Karpas-422 (cell line): ENCODE data around the gene ITPR1. TPM values are rescaled to one million over a fixed set of nuclear protein-coding genes. Genes with fewer than 3 reads are reported as not detected.

Experiments
- DNase-seq: peaks from one replicate; pipeline ENCODE4 v3.0.0-alpha.2; 2015
- H2AFZ ChIP-seq: fragments of 200-600 bp; sonication (generic); 2 replicates; pipeline ENCODE4 v1.6.1; 2014; ENCODE audit warnings: antibody characterized with exemption, low read length, mixed read lengths
- H3K27ac ChIP-seq: fragments of 200-600 bp; sonication (generic); 2 replicates; pipeline ENCODE4 v1.5.1; 2014; ENCODE audit warnings: mild to moderate bottlenecking, low read length, moderate library complexity
- H3K27me3 ChIP-seq: fragments of 200-600 bp; sonication (generic); 2 replicates; pipeline ENCODE4 v1.6.1; 2014; ENCODE audit warnings: low read length, mixed read lengths
- H3K36me3 ChIP-seq: fragments of 200-600 bp; sonication (generic); 2 replicates; pipeline ENCODE4 v1.6.1; 2014; ENCODE audit warnings: low read length, mixed read lengths; ENCODE audit not compliant: insufficient read depth
- H3K4me1 ChIP-seq: fragments of 200-600 bp; sonication (generic); 2 replicates; pipeline ENCODE4 v1.6.1; 2014; ENCODE audit warnings: mild to moderate bottlenecking, low read length, mixed read lengths
- H3K4me2 ChIP-seq: fragments of 200-600 bp; sonication (generic); 2 replicates; pipeline ENCODE4 v1.6.1; 2014; ENCODE audit warnings: low read length, low read depth, mild to moderate bottlenecking; ENCODE audit not compliant: poor library complexity, severe bottlenecking
- H3K4me3 ChIP-seq: fragments of 200-600 bp; sonication (generic); 2 replicates; pipeline ENCODE4 v1.5.1; 2014; ENCODE audit warnings: mild to moderate bottlenecking, antibody characterized with exemption, low read length, mixed read lengths
- H3K79me2 ChIP-seq: fragments of 200-600 bp; sonication (generic); 2 replicates; pipeline ENCODE4 v1.6.1; 2014; ENCODE audit warnings: mild to moderate bottlenecking, low read length, mixed read lengths
- H3K9ac ChIP-seq: fragments of 200-600 bp; sonication (generic); 2 replicates; pipeline ENCODE4 v1.6.0; 2014; ENCODE audit warnings: low read length
- H3K9me2 ChIP-seq: fragments of 200-600 bp; sonication (generic), shearing (Covaris generic); replicated peaks from 2 replicates; pipeline ENCODE4 v1.6.0; 2014; ENCODE audit warnings: mild to moderate bottlenecking, low read length, moderate library complexity; ENCODE audit not compliant: insufficient read depth
- H3K9me3 ChIP-seq: fragments of 300-700, 200-600 bp; sonication (generic); 2 replicates; pipeline ENCODE4 v1.6.1; 2014; ENCODE audit warnings: low read length, mixed read lengths
- H4K20me1 ChIP-seq: fragments of 200-600 bp; sonication (generic); 2 replicates; pipeline ENCODE4 v1.6.1; 2014; ENCODE audit warnings: mild to moderate bottlenecking, antibody characterized with exemption, low read length, low read depth; ENCODE audit not compliant: insufficient read depth
- total RNA-seq: library from RNA; depleted of rRNA; stranded (reverse); fragments of >200 nt; shearing (Covaris generic); gene quantifications from 2 replicates; pipeline ENCODE4 v1.2.3, GENCODE V29; 2014; ENCODE audit warnings: low replicate concordance

ITPR1 gene
- total RNA-seq, 1 experiment from 2014 or later = 18.2 TPM

GRCh38 chr3:4501927-4502326 lies 8.8 kb downstream of the ITPR1 start:
- Histone ChIP-seq H2AFZ (no peak overlapping the region), H3K27ac (no peak overlapping the region), H3K9me2 (no peaks in the 10 kb centered on the region), H3K36me3 (no peaks in the 10 kb centered on the region), H3K9ac (no peak overlapping the region), H3K79me2 (no peaks in the 10 kb centered on the region), H3K4me3 (no peak overlapping the region), H3K27me3 (no peaks in the 10 kb centered on the region), H4K20me1 (no peaks in the 10 kb centered on the region), H3K4me1 (no peaks in the 10 kb centered on the region), H3K4me2 (no peak overlapping the region), H3K9me3 (no peaks in the 10 kb centered on the region)
- DNase-seq = no peak

GRCh38 chr3:4503050-4503449 lies 9.9 kb downstream of the ITPR1 start:
- no peak for DNase-seq
- Histone ChIP-seq H3K9ac (no peak overlapping the region), H3K27me3 (no peaks in the 10 kb centered on the region), H3K9me2 (no peaks in the 10 kb centered on the region), H3K4me2 (no peak overlapping the region), H3K36me3 (no peaks in the 10 kb centered on the region), H2AFZ (no peak overlapping the region), H3K9me3 (no peaks in the 10 kb centered on the region), H3K4me1 (no peaks in the 10 kb centered on the region), H3K4me3 (no peak overlapping the region), H3K79me2 (no peaks in the 10 kb centered on the region), H4K20me1 (no peaks in the 10 kb centered on the region), H3K27ac (no peak overlapping the region)

DNA sequence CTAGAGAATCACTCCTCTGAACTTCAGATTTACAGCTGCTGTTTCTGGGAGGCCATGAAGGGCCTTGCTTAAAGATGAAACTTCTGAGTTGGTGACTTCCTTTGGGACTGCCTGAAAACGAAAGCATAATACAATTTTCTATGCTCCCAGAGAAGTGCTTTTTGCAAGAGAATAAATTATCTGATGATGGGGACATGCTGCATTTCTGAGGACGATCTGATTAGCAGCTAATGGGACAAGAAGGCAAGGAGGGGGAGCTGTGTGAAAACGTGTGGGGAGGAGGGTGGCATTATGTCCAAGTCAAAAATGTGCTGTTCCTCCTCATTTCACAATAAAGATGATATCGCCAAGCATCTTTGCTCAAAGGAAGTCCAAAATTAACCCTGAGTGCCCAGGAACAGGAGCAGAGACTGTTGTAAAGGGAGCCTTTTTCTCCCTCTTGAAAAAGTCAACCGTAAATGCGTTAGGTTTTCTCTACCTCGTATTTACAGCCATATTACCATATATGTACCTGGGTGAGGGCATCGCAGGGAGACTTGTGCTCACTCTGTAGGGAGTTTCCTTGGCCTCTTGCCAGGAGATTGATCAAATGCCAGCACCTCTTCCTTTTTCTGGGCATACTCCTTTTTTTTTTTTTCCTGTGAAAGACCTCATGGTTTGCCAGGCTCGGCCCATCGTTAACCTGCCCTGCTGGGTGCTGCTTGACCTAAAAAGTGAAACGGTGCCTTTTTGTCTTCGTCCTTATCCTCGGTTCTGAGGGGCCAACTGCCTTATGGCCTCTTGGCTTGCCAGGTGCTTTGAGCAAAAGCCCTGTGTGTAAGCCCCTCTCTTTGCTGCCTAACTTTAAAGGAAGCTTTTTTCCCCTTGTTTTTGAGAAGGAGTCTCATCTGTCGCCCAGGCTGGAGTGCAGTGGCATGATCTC lies 11.5 kb downstream of the ITPR1 start:
- H4K20me1 ChIP-seq = no peaks in the 10 kb centered on the region
- no peaks in the 10 kb centered on the region for H3K9me2 ChIP-seq
- H3K79me2 ChIP-seq = no peaks in the 10 kb centered on the region
- H3K9ac ChIP-seq = no peak overlapping the region
- no peaks in the 10 kb centered on the region for H3K36me3 ChIP-seq
- no peak overlapping the region for H3K4me2 ChIP-seq
- H3K27ac ChIP-seq = no peak overlapping the region
- no peak overlapping the region for H2AFZ ChIP-seq
- no peak overlapping the region for H3K4me3 ChIP-seq
- H3K27me3 ChIP-seq = no peaks in the 10 kb centered on the region
- no peaks in the 10 kb centered on the region for H3K4me1 ChIP-seq
- no peaks in the 10 kb centered on the region for H3K9me3 ChIP-seq
- DNase-seq = no peak

DNA sequence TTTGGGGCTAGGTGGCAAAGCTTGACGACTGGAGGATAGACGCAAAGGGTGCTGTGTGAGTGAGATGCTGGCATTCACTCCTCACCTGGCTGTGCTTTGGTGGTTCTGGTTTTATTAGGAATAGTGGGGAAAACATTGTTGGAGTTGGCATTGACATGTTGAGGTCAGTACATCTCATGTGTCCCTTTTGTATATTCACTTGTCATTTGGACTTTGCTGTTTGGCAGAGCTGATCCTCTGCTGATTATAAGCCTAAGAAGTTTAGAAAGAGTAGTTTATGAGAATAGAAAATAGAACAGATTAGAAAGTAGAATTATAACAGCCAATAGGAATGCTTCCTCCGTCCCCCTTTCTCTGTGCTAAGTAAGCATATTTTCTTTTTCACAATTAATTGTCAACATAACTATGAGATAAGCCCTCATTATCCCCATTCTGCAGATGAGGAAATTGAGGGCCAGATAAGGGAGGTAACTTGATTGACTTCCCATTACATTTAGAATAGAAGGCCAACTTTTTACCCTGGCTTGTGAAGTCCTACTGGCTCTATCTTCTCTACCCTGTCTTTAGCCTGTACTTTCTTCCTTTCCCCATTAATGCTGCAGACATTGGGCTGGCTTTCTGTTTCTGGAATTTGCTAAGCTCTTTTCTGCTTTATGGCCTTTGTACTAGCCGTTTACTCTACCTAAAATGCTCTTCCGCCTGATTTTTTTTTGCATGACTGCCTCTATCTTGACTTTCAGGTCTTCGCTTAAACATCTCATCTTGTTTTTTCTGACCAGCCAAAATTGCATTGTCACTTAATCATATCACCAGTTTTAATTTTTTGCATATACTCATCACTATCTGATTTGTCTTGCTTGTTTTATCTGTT lies 12.8 kb downstream of the ITPR1 start:
- no peaks in the 10 kb centered on the region for H3K27me3 ChIP-seq
- no peaks in the 10 kb centered on the region for H3K9me2 ChIP-seq
- H3K9ac ChIP-seq = no peak overlapping the region
- H3K36me3 ChIP-seq = no peaks in the 10 kb centered on the region
- H3K79me2 ChIP-seq = no peaks in the 10 kb centered on the region
- H2AFZ ChIP-seq = no peak overlapping the region
- no peak overlapping the region for H3K4me3 ChIP-seq
- H4K20me1 ChIP-seq = no peaks in the 10 kb centered on the region
- DNase-seq = no peak
- no peaks in the 10 kb centered on the region for H3K4me1 ChIP-seq
- no peaks in the 10 kb centered on the region for H3K9me3 ChIP-seq
- no peak overlapping the region for H3K4me2 ChIP-seq
- H3K27ac ChIP-seq = no peak overlapping the region

DNA sequence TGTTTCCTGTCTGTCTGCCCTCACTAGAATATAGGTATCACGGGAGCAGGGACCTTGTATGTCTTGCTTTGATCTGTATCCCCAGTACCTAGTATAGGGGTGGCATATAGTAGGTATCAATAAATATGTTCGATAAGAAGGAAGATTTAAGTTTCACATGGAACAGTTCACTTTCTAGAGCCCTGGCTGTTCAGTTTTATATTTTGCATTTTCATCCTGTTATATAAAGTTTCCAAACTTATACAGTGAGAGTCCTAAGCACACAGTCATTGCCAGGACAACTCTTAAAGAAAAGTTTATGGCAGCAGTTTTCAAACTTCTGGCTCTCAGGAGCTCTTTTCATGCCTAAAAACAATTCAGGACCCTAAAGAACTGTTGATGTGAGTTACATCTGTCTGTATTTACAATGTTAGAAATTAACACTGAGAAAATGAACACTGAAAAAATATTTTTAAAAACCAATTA lies 13.4 kb downstream of the ITPR1 start:
- no peak for DNase-seq
- Histone ChIP-seq H4K20me1 (no peaks in the 10 kb centered on the region), H3K9me2 (no peaks in the 10 kb centered on the region), H3K27me3 (no peaks in the 10 kb centered on the region), H2AFZ (no peak overlapping the region), H3K36me3 (no peaks in the 10 kb centered on the region), H3K9me3 (no peaks in the 10 kb centered on the region), H3K27ac (no peak overlapping the region), H3K9ac (no peak overlapping the region), H3K4me1 (no peaks in the 10 kb centered on the region), H3K4me2 (no peak overlapping the region), H3K4me3 (no peak overlapping the region), H3K79me2 (no peaks in the 10 kb centered on the region)

DNA sequence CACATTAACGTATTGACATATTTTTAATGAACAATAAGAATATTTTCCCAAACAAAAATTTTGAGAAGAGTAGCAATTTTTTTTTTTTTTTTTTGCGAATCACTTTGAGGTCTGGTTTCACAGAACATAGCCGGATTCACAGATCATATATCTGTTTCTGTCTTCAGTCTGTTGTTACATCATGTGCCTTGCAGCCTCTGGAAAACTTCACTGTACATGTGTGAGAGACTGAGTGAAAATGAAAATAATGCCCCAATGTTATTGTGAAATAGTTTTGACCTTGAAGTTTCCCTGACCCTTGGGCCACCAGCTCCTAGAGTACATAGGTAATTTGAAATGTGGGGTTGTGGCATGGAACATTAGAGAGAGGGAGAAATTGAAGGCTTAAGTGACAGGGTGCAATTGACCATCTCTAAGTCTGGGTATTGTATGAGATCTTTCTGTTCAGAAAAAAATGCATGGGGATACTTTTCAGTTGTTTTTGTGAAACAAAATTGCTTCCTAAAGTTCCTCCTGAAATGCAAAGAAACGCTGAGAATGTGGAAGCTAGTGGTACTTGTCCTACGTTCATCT lies 14.0 kb downstream of the ITPR1 start:
- Histone ChIP-seq H4K20me1 (no peaks in the 10 kb centered on the region), H3K27ac (no peak overlapping the region)

DNA sequence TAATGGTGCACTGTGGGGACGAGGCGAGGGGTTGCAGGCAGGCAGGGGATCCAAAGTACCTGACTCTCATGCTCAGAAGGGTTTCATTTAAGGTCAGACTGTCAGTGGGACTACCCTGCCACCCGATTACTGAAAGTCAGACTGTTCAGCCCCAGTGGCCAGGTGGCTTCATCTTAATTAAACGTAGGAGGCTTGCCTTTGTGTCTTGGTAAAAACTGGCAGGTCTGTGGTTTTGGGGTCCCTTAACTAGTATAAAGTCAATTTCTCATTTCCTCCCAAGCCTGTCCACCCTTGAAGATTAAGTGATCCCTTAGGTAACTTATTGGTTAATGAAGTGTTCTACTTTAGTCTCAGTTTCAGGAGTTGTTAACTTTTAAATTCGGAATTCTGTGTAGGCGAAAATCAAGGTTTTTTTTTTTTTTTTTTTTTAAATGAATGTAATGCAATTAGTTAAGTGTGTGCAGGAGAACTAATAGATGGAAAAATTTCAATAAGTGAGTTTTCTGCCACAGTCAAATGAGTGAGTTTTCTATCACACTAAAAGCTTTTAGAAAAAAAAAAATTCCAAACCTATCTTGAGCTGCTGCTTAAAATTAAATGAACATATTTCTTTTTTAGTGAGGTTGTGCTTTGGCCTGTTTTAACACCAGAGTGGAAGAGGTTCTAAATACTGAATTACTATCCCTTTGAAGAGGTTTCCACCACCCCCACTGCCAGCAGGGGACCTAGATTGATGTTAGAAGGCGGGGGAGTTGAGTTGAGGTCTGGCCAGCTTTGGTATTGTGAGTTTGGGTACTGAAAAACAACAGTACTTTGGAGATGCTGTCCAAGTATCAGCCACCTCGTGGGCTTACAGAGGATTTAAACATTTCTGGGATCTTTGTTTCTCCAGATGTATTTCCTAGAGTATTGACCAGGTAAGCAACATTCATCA lies 15.2 kb downstream of the ITPR1 start:
- H3K27ac ChIP-seq = no peak overlapping the region
- DNase-seq = no peak
- H3K79me2 ChIP-seq = no peaks in the 10 kb centered on the region
- no peaks in the 10 kb centered on the region for H3K9me3 ChIP-seq
- no peak overlapping the region for H3K4me2 ChIP-seq
- no peaks in the 10 kb centered on the region for H3K36me3 ChIP-seq
- no peaks in the 10 kb centered on the region for H3K4me1 ChIP-seq
- no peaks in the 10 kb centered on the region for H4K20me1 ChIP-seq
- H3K9ac ChIP-seq = no peak overlapping the region
- no peak overlapping the region for H2AFZ ChIP-seq
- no peak overlapping the region for H3K4me3 ChIP-seq
- H3K9me2 ChIP-seq = no peaks in the 10 kb centered on the region
- no peaks in the 10 kb centered on the region for H3K27me3 ChIP-seq

More for the DNA sequence above, 14.0 kb downstream of the ITPR1 start:
- no peak overlapping the region for H2AFZ ChIP-seq
- H3K4me3 ChIP-seq = no peak overlapping the region
- H3K79me2 ChIP-seq = no peaks in the 10 kb centered on the region
- no peaks in the 10 kb centered on the region for H3K36me3 ChIP-seq
- H3K27me3 ChIP-seq = no peaks in the 10 kb centered on the region
- no peaks in the 10 kb centered on the region for H3K9me2 ChIP-seq
- H3K9ac ChIP-seq = no peak overlapping the region
- no peaks in the 10 kb centered on the region for H3K9me3 ChIP-seq
- no peaks in the 10 kb centered on the region for H3K4me1 ChIP-seq
- DNase-seq = no peak
- H3K4me2 ChIP-seq = no peak overlapping the region
